Measurements from ENCODE around the gene ZFY. TPM values are rescaled to one million over a fixed set of nuclear protein-coding genes. Genes with fewer than 3 reads are reported as not detected.
"Not testable (repeated sequence)": the region's sequence is repeated elsewhere in the genome, so short reads cannot be mapped to it uniquely, and the experiment has no call there.

ZFY gene
- total RNA-seq, 2 donors from 2014 or later: 13.6 TPM; not detected in 1

DNA sequence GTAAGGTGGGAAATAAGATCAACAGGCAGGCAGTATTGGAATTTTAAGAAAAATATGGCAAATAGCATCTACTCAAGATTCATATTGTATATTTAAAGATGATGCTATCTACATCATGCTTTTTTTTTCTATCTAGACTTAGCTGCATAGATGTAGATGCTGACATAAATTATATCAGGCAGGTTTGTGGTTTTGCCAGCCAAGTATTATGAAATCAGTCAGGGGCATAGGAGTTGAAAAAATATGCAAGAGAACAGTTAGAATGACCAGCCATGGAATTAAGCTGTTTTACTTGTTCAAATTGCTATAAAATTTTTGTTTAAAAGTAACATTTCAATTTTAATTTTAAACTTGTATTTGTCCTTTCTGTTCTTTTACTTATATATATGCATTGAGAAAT is 34.4 kb downstream of the ZFY start:
- DNase-seq (no peak), ATAC-seq (no peak)
- intact Hi-C loops (cut with DNase I): no loop called here

GRCh38 chrY:2972708-2973107 is 37.5 kb downstream of the ZFY start:
- intact Hi-C loops (cut with DNase I): no loop called here

GRCh38 chrY:2973110-2973751 is 38.0 kb downstream of the ZFY start:
- DNase-seq (no peak), ATAC-seq (no peak)
- intact Hi-C loops (cut with DNase I): no loop called here

More at GRCh38 chrY:2972708-2973107, 37.5 kb downstream of the ZFY start:
- DNase-seq: no peak
- no peak for ATAC-seq

DNA sequence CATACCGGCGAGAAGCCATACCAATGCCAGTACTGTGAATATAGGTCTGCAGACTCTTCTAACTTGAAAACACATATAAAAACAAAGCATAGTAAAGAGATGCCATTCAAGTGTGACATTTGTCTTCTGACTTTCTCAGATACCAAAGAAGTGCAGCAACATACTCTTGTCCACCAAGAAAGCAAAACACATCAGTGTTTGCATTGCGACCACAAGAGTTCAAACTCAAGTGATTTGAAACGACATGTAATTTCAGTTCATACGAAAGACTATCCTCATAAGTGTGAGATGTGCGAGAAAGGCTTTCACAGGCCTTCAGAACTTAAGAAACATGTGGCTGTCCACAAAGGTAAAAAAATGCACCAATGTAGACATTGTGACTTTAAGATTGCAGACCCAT is 44.1 kb downstream of the ZFY start:
- no peak for ATAC-seq
- no peak for DNase-seq
- intact Hi-C loops (cut with DNase I): no loop called here

GRCh38 chrY:2984491-2984890 is 49.3 kb downstream of the ZFY start:
- no peak for ATAC-seq
- DNase-seq: no peak
- intact Hi-C loops (cut with DNase I): no loop called here

GRCh38 chrY:2987178-2987577 is 52.0 kb downstream of the ZFY start:
- intact Hi-C loops (cut with DNase I); ATAC-seq; DNase-seq: not testable (repeated sequence)

- intact Hi-C loops (cut with DNase I); ATAC-seq: not testable (repeated sequence)
Observed at GRCh38 chrY:2997369-2997768, 62.2 kb downstream of the ZFY start.

GRCh38 chrY:3002190-3002589 is 67.0 kb downstream of the ZFY start:
- ATAC-seq (peak in 1 of 2 donors; percentile 28), DNase-seq (no peak)
- intact Hi-C loops (cut with DNase I): no loop called here

More at GRCh38 chrY:2997369-2997768, 62.2 kb downstream of the ZFY start:
- DNase-seq: not testable (repeated sequence)

DNA sequence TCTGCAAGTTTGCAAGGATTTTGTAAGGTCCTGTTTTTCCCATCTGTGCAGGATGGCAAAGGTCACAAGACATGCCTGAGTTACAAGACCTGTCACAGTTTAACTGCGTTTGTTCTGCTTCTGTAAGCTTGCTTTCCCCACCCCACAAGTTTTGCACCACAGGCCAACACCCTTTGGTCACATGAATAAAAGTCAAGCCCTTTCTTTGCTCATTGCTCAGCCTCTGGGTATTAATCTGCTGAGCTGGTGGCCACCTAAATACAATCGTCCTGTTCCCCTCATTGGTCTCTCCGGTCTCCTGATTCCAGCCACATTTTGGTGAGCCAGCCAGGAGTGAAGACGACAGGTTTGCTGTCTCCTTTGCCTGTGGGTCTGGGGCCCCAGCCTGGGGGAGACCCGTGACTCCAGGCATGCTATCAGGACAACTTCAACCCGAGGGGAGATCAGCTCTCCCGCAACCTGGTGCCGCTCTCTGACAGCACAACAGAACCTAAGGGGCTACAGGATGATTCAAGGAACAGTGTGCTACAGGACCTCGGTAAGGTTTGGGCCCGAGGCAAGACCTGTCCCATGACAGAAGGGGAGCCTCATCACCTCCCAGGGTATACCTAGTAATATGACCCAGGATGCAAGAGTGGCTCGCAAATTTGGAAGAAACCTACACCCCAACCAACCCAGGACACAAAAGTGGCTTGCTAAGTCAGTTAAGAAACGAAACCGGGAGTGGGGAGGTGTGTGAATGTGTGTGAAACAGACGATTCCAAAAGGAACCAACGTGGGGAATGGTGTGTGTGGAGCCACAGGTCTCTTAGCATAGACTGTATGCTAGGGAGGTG is 67.7 kb downstream of the ZFY start:
- peak in 1 of 2 donors; percentile 78 for ATAC-seq
- no peak for DNase-seq
- intact Hi-C loops (cut with DNase I): no loop called here

- DNase-seq (no peak), ATAC-seq (peak in 1 of 2 donors; percentile 59)
- intact Hi-C loops (cut with DNase I): no loop called here
Observed at GRCh38 chrY:3003516-3003830, 68.3 kb downstream of the ZFY start.

DNA sequence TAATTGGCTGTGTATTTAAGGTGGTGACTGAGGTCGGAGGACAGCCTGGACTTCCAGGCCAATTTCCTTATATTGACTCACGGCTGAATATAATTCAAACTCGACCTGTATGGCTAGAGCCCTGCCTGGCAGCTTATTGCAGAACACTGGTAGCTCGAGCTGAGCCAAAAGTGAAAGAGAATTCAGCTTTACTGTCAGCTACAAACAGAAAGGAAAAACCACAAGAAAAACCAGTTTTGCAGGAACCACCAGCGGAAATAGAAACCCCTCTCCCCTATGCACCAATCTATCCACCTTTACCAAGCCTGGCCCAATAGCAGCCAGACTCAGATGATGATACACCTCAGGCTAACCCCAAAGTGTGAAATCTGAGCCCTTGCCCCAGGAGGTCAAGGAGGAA is 68.7 kb downstream of the ZFY start:
- DNase-seq (no peak), ATAC-seq (peak in 1 of 2 donors; percentile 58)
- intact Hi-C loops (cut with DNase I): no loop called here

- ATAC-seq; intact Hi-C loops (cut with DNase I): not testable (repeated sequence)
Observed at GRCh38 chrY:3006031-3006430, 70.8 kb downstream of the ZFY start.

DNA sequence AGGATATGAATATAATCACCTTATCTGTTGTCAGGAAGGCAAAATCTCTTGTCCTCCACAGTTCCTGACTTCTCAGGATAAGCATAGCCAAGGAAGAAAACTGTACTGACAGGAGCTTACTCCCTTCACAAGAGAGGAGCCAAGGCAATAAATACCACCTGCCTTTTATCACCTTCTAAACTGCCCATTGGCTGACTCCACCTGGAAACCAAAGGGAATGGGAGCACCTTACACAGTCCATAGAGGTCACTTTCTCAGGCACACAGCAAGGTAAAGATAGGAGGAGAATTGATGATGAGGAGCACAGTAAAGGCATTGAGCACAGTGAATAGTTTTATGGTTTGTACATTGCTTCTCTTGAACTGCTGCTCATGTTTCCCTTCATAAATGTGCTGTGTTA is 72.8 kb downstream of the ZFY start:
- intact Hi-C loops (cut with DNase I): no loop called here
- ATAC-seq (no peak), DNase-seq (no peak)

More at GRCh38 chrY:3006031-3006430, 70.8 kb downstream of the ZFY start:
- not testable (repeated sequence) for DNase-seq

DNA sequence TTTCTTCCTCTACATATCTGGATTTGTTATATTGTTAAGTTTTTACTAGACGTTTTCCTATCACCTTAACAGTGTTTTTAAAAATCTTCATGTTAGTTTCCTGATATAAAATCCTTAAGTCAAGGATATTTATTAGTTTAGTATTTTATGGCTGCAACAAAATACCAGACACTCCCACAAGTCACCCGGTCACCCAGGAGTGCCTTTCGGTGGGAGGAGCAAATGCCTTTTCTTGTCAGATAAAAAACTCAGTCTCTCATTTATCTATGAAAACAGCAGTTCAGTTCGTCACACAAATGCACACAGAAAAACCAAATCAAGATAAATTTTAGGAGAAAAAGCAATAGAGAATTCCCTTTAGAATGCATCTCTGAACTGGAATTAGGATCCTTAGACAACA is 77.0 kb downstream of the ZFY start:
- ATAC-seq: no peak
- intact Hi-C loops (cut with DNase I): no loop called here
- no peak for DNase-seq

DNA sequence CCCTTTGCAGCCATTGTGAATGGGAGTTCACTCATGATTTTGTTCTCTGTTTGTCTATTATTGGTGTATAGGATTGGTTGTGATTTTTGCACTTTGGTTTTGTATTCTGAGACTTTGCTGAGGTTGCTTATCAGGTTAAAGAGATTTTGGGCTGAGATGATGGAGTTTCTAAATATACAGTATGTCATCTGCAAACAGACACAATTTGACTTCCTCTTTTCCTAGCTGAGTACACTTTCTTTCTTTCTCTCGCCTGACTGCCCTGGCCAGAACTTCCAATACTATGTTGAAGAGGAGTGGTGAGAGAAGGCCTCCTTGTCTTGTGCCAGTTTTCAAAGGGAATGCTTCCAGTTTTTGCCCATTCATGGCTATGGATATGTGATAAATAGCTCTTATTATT is 81.4 kb downstream of the ZFY start:
- intact Hi-C loops (cut with DNase I): no loop called here
- DNase-seq (no peak), ATAC-seq (no peak)

DNA sequence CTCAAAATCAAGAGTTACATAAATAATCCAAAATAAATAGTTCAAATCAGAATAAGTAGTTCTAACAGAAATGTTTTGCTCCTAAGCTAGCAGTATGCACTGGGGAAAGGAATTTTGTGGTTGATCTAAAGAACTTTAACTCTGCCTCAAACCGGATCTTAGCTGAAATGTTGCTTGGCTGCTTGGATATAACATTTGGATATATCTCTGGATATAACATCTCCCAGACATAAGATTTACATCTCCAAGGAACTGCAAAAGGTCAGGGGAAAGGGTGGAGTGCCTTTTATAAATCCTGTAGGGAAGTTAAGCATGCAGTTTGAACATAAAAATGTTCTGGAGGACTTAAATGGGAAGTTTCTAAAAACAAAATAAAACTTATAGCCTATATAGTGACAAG is 83.4 kb downstream of the ZFY start:
- intact Hi-C loops (cut with DNase I): no loop called here
- ATAC-seq: no peak
- DNase-seq: no peak

DNA sequence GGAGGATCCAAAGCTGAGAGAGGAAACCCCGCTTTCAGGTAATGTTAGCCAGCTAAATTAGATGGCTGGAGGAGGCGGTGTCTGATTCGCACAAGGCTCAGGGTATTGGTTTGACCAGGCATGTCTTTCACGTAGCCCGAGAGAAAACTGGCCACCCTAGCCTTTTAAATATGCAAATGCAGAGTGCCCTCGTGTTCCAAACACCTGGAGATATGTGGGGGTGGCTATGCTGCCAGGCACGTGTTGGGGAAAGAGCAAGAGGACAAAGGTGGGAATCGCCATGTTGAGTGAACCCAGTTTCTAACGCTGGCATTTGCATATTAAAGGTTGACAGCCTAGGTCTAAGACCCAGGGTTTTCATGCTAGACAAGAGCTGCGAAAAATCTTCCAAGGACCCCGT is 84.4 kb downstream of the ZFY start:
- intact Hi-C loops (cut with DNase I): no loop called here
- DNase-seq (no peak), ATAC-seq (no peak)

DNA sequence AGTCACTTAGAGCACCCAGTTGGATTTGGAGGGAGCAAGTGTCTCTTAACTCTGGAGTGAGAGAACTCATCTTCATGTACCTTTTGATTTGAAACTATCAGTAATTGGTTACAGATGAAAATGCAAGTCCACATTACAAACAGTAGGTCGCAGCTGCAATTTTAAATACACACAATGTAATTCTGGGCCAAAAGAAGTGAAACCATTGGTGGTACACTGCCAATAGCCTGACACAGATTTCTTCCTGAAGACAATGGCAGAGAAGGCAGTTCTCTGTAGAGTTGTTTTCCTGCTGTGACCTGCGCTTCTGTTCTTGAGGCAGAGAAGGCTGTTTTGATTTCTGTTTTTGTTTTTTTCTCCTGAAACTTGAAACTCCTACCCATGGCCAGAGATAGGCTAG is 86.0 kb downstream of the ZFY start:
- intact Hi-C loops (cut with DNase I): no loop called here
- DNase-seq (no peak), ATAC-seq (no peak)

GRCh38 chrY:3023606-3024005 is 88.4 kb downstream of the ZFY start:
- no peak for DNase-seq
- intact Hi-C loops (cut with DNase I): no loop called here
- ATAC-seq: no peak

- ATAC-seq: no peak
- DNase-seq: no peak
- intact Hi-C loops (cut with DNase I): no loop called here
Observed at GRCh38 chrY:3025357-3025756, 90.2 kb downstream of the ZFY start.

All from left cardiac atrium (tissue), 4 donors.